Endothelial cell of hepatic sinusoid (primary cell): Measurements from ENCODE around the gene TRIM8.

Experiments
- in situ Hi-C: cut with HindIII; loops from 2 replicates; pipeline ENCODE4 v1.10.0; 2017; ENCODE audit warnings: low sequenced_read_pairs

TRIM8 gene, protein sequence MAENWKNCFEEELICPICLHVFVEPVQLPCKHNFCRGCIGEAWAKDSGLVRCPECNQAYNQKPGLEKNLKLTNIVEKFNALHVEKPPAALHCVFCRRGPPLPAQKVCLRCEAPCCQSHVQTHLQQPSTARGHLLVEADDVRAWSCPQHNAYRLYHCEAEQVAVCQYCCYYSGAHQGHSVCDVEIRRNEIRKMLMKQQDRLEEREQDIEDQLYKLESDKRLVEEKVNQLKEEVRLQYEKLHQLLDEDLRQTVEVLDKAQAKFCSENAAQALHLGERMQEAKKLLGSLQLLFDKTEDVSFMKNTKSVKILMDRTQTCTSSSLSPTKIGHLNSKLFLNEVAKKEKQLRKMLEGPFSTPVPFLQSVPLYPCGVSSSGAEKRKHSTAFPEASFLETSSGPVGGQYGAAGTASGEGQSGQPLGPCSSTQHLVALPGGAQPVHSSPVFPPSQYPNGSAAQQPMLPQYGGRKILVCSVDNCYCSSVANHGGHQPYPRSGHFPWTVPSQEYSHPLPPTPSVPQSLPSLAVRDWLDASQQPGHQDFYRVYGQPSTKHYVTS

GRCh38 chr10:102644066-102644645 lies at the start of gene TRIM8:
TSS of gene TRIM8 (plus strand) at chr10:102644479. CDS start at chr10:102644618, 139 bp downstream.
- in situ Hi-C loops, result no loop called here

GRCh38 chr10:102595293-102595692 lies 49.0 kb upstream of the TRIM8 start:
- in situ Hi-C loops, result loop anchor here (5.0 kb wide), 1 partner anchor 88 kb away; no protein-coding TSS in a partner anchor

- in situ Hi-C loops, result loop anchor here (5.0 kb wide), 1 partner anchor 89 kb away; no protein-coding TSS in a partner anchor
These were observed 48.4 kb upstream of the TRIM8 start for GRCh38 chr10:102595897-102596296.

DNA sequence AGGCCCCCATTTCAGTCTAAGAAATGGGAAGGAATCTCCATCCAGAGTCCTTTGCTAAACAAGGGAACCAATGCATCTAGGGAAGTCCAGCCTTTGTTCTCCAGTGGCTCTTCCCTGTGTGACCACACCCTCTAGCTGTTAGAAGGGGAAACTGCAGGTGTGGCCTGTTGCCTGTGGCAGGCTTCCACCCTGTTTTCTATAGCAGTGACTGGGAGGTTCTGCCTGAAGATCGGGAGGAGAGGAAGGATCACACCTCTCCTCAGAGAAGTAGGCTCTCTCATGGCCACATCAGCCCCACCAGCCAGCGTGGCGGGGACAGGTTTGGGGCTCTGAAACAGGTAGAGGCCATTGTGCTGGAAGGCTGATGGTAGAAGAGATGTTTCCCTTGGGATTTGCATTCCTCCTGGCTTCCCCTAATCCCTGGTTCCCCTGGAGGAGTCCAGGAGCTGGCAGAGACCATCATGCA lies 47.7 kb upstream of the TRIM8 start:
- in situ Hi-C loops, result loop anchor here (5.0 kb wide), 1 partner anchor 89 kb away; no protein-coding TSS in a partner anchor

- in situ Hi-C loops, result loop anchor here (5.0 kb wide), 1 partner anchor 90 kb away; no protein-coding TSS in a partner anchor
These were observed 46.9 kb upstream of the TRIM8 start for GRCh38 chr10:102597131-102597991.

DNA sequence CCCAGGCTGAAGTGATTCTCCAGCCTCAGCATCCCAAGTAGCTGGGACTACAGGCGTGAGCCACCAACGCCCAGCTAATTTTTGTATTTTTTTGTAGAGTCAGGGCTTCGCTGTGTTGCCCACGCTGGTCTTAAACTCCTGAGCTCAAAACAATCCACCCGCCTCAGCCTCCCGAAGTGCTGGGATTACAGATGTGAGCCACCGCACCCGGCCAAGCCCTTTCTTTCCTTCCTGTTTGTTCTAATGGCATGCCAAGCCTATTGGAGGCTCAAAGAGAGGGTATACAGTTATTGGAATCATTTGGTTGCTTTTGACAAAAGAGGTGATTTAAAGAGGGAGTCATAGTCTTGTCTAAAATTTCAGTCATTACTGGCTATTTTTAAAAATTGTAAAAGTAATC lies 46.0 kb upstream of the TRIM8 start:
- in situ Hi-C loops, result loop anchor here (5.0 kb wide), 1 partner anchor 91 kb away; no protein-coding TSS in a partner anchor

DNA sequence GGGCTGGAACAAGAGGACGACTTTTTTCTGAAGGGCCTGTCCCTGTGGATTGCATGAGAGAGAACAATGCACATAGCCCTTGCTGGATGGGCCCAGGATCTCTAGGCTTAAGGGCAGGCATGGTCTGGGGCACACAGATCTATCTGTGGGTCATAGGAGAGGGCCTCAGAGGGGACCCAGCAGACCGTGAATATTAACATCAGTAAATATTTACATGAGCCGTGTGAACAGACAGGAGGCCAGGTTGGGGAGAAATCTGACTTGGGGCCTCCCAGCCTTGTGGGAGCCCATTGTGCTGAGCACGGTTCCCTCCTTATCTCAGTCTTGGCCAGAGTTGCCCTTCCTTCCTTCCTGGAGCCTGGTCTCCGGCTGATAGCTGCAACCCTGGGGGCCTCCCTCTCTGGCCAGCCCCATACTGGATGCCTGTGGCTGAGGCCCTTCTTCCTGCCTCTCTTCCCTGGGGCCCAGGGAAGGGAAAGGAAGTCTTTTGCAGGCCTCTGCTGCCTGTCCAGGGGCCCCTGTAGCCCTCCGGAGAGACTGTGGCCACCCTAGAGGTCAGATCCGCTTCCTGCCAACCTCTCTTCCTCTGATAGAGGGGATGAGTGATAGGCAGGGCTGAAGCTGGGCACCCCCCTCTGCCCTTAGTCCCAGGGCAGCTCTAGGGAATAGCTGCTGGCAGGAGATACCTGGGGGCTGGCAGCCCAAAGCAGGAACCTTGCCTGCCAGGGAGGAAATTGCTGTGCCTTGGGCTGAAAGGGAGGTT lies 44.5 kb upstream of the TRIM8 start:
- in situ Hi-C loops, result loop anchor here (5.0 kb wide), 1 partner anchor 92 kb away; no protein-coding TSS in a partner anchor

DNA sequence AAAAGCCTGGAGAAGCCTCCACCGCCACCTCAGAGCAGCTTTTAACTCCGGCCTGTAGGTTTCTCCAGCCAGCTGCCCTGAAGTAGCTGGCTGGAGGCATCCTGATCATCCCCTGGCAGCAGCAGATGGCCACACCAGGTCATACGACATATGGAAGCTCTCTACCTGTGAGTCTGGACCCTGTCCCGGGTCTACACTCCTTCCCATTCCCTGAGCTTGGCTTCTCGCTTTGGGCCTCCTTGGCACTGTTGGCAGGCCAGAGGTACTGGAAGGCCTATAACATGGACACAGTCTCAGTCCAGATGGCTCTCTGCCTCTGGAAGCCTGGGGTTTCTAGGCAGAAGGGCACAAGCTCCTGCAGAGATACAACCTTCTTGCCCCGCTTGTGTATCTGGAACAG lies 43.5 kb upstream of the TRIM8 start:
- in situ Hi-C loops, result no loop called here

- in situ Hi-C loops, result no loop called here
These were observed 42.6 kb upstream of the TRIM8 start for GRCh38 chr10:102601639-102602038.

DNA sequence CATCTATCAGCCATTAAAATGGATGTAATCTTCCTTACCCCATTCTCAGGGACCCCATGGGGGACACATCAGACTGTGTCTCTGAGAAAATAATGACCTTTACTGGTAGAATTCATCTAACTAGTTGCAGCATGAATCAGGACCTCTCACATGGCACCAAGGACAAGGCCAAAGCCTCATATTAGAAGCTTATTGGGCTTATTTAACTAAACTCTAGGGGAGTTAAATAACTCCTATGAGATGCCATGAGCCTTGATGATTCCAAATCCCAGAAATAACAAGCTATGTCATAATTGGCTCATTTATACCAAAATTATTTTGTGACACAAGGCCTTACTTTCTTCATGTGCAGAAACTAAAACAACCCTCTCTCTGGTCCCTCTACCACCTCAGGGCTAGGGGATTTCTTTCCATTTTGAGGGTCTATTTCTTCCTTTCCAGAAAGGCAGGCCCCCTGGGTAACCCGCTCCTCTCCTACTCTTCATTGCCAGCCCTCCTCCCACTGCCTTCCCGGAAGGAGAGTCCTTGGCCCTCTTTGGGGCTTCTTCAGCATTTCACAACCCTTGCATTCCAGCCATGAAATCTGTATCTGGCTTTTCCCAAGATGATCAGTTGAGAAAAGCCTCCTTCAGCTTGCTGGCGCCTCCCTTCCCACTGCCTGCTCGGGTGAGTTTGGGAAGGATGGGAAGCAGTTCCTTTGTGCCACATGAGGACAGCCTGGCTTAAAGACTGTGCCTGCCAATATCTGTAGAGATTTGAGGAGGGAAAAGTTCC lies 41.8 kb upstream of the TRIM8 start:
- in situ Hi-C loops, result no loop called here

- in situ Hi-C loops, result no loop called here
These were observed 40.3 kb upstream of the TRIM8 start for GRCh38 chr10:102603946-102604345.

DNA sequence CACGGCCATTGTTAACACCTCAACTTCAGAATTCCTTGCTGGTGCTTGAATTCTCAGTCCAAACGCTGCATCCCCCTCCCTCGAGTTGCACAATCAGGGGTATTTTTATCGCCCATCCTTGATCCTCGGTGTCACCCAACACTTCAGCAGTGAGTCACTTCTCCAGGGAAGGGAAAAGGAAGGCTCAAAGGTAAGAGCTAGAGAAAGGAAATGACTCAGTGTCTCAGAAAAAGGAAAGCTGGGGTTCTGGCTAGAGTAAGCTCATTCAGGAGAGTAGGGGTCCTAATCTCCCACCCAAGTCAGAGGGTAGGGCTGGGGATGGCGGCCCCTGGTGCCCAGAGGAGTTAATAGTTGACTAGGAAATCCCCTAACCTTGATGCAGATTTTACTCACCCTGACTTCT lies 39.8 kb upstream of the TRIM8 start:
- in situ Hi-C loops, result no loop called here

DNA sequence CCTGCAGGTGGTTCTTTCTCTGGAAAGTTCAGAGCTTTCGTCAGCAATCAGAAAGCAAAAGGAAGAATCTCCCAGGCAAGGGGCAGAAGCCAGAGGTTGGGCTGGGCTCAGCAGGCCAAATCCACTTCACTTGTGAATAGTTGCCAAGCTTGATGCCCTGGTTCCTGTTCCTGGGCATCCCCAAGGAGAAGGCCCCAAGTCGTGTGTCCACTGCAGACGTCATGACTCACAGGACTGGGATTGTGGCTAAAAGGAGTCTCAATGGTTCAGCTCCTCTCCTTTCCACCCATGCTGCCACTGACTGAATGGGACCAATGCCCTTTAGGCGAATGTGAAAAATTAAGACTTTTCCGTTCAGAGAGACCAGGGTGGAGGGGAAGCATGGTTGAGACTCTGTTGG lies 38.6 kb upstream of the TRIM8 start:
- in situ Hi-C loops, result no loop called here

GRCh38 chr10:102608487-102608886 lies 35.8 kb upstream of the TRIM8 start:
- in situ Hi-C loops, result no loop called here

DNA sequence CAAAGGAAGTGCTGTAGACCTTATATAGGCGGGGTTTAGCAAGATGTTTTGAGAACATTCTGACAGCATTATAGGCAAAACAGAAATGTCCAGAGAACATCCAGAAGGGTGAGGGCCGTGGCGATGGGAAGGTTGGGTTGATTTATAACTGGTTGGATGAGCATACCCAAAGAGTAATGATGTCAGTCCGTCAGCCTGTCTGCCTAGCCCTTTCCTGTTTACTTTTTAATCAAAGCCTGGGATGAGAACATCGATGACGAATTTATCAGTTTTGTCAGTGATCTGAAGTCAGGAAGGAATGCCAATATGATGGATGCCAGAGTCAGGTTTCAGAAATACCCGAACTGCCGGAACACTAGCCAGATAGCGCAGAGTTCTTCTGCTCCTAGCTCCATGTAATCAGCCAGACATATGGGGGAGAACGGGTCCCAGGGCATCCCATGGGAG lies 33.8 kb upstream of the TRIM8 start:
- in situ Hi-C loops, result no loop called here

DNA sequence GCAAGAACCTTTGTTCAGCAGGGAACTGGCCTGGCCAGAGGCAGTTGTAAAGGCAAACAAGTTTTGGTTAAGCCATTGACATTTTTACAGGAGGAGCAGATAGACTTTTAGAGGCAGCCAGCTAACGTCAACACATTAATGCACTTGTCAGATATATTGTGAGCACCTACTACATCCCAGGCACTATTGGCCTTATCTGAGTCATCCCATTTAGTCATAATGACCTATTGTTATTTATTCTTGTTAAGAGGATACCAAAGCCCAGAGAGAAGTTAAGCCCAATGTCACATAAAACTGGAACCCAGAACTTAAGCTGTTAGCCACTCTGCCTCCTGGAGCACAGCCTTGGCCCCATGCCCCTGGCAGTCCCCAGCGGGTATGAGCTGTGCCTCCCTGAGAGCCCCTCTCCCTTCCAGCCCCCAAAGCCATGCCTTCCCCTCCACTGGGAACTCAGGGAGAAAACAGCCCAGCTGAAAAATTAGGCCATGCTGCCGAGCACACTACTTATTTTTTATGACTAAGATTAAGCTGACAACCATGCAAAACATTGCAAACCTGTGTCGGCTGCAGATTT lies 32.7 kb upstream of the TRIM8 start:
- in situ Hi-C loops, result no loop called here

DNA sequence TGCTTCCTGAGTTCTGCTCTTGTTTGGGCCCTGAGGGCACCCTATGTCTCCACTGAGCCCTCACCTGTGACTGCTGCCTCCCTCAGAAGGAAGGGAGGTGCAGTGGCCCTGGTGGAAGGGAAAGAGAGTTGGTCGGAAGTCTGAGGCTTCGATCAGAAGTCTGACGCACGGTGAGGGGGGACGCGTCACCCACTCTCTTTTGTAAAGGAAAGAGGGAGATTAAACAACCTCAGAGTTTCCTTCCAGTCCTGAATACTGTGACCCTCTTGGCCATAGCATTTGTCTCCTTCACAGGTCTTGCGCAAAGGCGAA lies 31.4 kb upstream of the TRIM8 start:
- in situ Hi-C loops, result no loop called here

DNA sequence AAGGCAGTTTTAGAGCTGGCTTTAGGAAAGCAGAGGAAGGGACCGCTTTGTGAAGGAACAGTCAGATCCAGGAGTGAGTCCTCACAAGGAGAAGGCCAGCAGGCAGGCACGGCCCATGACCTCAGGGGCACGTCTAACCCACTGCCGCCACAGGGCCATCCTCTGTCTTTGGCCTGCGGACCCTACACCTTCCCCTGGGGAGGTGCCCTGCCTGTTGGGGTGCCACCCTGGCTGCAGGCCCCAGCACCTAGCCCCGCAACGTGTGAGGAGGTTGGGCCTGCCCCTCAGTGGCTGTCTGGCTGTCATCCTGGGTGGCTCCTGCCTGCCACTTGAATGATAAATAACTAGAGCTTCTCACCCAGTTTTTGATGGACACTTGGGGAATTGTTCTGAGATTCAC lies 31.0 kb upstream of the TRIM8 start:
- in situ Hi-C loops, result no loop called here

DNA sequence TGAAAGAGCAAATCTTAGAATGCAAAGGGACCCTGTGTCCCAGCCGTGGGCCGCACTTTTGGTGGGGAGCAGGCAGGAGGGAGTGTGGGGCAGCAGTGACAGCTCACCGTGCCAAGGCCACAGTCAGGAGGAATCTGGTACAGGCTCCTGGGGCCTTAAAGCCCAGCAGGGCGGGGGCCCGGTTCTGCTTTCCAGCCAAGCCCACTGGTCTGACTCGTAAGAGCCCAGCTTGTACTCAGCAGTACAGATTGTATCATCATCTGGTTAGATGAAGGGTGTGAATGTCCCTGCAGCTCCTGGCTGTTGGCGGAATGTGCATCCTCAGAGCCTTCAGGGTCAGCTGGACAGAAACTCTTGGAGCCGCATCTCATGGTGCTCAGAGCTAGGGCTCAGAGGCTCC lies 30.5 kb upstream of the TRIM8 start:
- in situ Hi-C loops, result no loop called here
